Ovary (tissue), 3 donors: Measurements from ENCODE around the gene DOC2A.

Experiments
- CTCF ChIP-seq, 3 donors: fragments of 450-650 bp in 2 of 3; fragments of 200-600 bp in 1 of 3; IDR thresholded peaks; one replicate each; pipeline versions ENCODE4 v1.5.1 to v1.8.0; 2016 to 2022; ENCODE audit warnings: antibody characterized with exemption in 3 of 3, mild to moderate bottlenecking in 1 of 3
- POLR2A ChIP-seq: fragments of 450-650 bp; IDR thresholded peaks from one replicate; pipeline ENCODE4 v1.6.1; 2017; ENCODE audit warnings: antibody characterized with exemption, mild to moderate bottlenecking, moderate library complexity
- donor health status: DM: no; HTN: no; CAD: no.

GRCh38 chr16:30031477-30031918 lies 20.7 kb upstream of the DOC2A start:
- no peak for TF ChIP-seq POLR2A
- TF ChIP-seq CTCF (IDR thresholded peaks at IDR 0.05) = no peak
